Measurements from ENCODE around the gene TBC1D13.

The TBC1D13 gene

GRCh38 chr9:128786681-128787601 is at the start of gene TBC1D13:
TSS of gene TBC1D13 (plus strand) at chr9:128787253. CDS start at chr9:128787354, 101 bp downstream.
- Mint-ChIP-seq H3K27me3 (ENCODE audit: low read depth) (no peaks in the 10 kb centered on the region), H3K36me3 (ENCODE audit: low read depth) (no peaks in the 10 kb centered on the region), H3K4me3 (peak within 1 kb of the TSS; percentile 97), H3K4me1 (ENCODE audit: low read depth) (peaks cover 18% of the 10 kb centered on the region), H3K27ac (peak within 1 kb of the TSS; percentile 93), H3K9me3 (no peaks in the 10 kb centered on the region)

- no peaks in the 10 kb centered on the region for H3K9me3 Mint-ChIP-seq
- no peak overlapping the region for H3K4me3 Mint-ChIP-seq
- no peak overlapping the region for H3K27ac Mint-ChIP-seq
- no peaks in the 10 kb centered on the region for H3K27me3 Mint-ChIP-seq (ENCODE audit: low read depth)
- no peaks in the 10 kb centered on the region for H3K36me3 Mint-ChIP-seq (ENCODE audit: low read depth)
- no peaks in the 10 kb centered on the region for H3K4me1 Mint-ChIP-seq (ENCODE audit: low read depth)
These were observed 44.7 kb upstream of the TBC1D13 start for GRCh38 chr9:128742401-128742800.

GRCh38 chr9:128743421-128743820 is 43.6 kb upstream of the TBC1D13 start:
- Mint-ChIP-seq H3K4me1 (ENCODE audit: low read depth) (no peaks in the 10 kb centered on the region), H3K36me3 (ENCODE audit: low read depth) (no peaks in the 10 kb centered on the region), H3K27me3 (ENCODE audit: low read depth) (no peaks in the 10 kb centered on the region), H3K9me3 (no peaks in the 10 kb centered on the region), H3K27ac (no peak overlapping the region), H3K4me3 (no peak overlapping the region)

- no peaks in the 10 kb centered on the region for H3K9me3 Mint-ChIP-seq
- H3K27ac Mint-ChIP-seq: no peak overlapping the region
- peaks cover 2% of the 10 kb centered on the region for H3K36me3 Mint-ChIP-seq (ENCODE audit: low read depth)
- H3K4me3 Mint-ChIP-seq: no peak overlapping the region
- H3K4me1 Mint-ChIP-seq (ENCODE audit: low read depth): no peaks in the 10 kb centered on the region
- H3K27me3 Mint-ChIP-seq (ENCODE audit: low read depth): no peaks in the 10 kb centered on the region
These were observed 39.8 kb upstream of the TBC1D13 start for GRCh38 chr9:128747241-128747640.

DNA sequence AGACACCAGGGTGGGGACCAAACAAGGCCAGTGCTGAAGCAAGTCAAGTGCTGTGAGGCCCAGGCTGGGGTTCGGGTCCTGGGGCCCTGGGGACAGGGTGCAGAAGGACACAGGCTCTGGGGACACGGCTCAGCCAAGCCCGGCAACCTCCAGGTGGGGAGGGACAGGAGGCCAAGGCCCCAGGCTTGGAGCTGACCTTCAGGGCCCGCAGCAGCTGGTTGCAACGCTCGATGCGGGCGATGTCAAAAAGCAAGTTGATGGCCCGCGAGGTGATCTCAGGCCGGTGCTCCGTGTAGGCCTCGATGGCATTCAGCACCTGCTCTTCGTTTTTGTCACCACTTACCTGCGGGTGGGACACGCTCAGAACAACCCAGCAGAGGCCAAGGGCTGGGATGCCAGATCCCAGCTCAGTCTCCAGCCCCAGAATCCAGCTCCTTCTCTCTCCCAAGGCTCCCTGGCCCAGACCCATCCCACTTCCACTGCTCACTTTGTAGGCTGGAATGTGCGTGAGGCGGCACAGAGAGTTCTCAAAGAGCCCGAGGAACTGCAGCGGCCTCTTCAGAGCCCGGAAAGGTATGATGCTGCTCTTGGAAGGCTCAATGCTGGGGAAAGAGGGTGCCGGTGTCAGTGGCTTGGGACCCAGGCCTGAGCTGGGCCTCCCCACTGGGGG is 36.0 kb upstream of the TBC1D13 start:
- no peak overlapping the region for H3K27ac Mint-ChIP-seq

DNA sequence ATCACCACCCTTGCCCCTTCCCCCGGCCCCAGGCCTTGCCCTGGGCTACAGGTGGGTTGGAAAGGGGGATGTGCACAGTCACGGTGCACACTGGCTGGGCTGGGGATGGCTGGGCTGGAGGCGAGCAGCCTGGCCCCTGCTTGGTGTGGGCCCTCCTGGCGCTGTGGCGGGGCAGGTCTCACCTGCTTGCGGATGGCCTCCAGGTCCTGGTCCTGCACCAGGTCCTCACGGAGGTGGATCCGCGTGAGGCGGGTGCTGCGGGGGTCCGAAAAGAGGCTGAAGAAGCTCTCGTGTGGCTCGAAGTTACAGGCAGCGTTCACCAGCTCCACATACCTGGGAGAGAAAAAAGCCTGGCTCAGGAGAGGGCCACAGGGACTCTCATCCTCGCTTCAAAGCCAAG is 33.4 kb upstream of the TBC1D13 start:
- Mint-ChIP-seq H3K9me3 (no peaks in the 10 kb centered on the region), H3K27ac (no peak overlapping the region), H3K27me3 (ENCODE audit: low read depth) (no peaks in the 10 kb centered on the region), H3K4me3 (no peak overlapping the region), H3K4me1 (ENCODE audit: low read depth) (peaks cover 1% of the 10 kb centered on the region), H3K36me3 (ENCODE audit: low read depth) (peaks cover 4% of the 10 kb centered on the region)

More for the DNA sequence above, 36.0 kb upstream of the TBC1D13 start:
- H3K9me3 Mint-ChIP-seq: no peaks in the 10 kb centered on the region
- H3K36me3 Mint-ChIP-seq (ENCODE audit: low read depth): peaks cover 4% of the 10 kb centered on the region
- no peaks in the 10 kb centered on the region for H3K27me3 Mint-ChIP-seq (ENCODE audit: low read depth)
- H3K4me3 Mint-ChIP-seq: no peak overlapping the region
- H3K4me1 Mint-ChIP-seq (ENCODE audit: low read depth): no peaks in the 10 kb centered on the region

- no peaks in the 10 kb centered on the region for H3K9me3 Mint-ChIP-seq
- H3K36me3 Mint-ChIP-seq (ENCODE audit: low read depth): peaks cover under 1% of the 10 kb centered on the region
- no peak overlapping the region for H3K27ac Mint-ChIP-seq
- H3K27me3 Mint-ChIP-seq (ENCODE audit: low read depth): no peaks in the 10 kb centered on the region
- peaks cover 2% of the 10 kb centered on the region for H3K4me1 Mint-ChIP-seq (ENCODE audit: low read depth)
- no peak overlapping the region for H3K4me3 Mint-ChIP-seq
These were observed 29.5 kb upstream of the TBC1D13 start for GRCh38 chr9:128757602-128758001.

- Mint-ChIP-seq H3K27me3 (ENCODE audit: low read depth) (no peaks in the 10 kb centered on the region), H3K4me3 (no peak overlapping the region), H3K27ac (no peak overlapping the region), H3K4me1 (ENCODE audit: low read depth) (peaks cover 3% of the 10 kb centered on the region), H3K36me3 (ENCODE audit: low read depth) (peaks cover 2% of the 10 kb centered on the region), H3K9me3 (no peaks in the 10 kb centered on the region)
These were observed 24.2 kb upstream of the TBC1D13 start for GRCh38 chr9:128762671-128763449.

DNA sequence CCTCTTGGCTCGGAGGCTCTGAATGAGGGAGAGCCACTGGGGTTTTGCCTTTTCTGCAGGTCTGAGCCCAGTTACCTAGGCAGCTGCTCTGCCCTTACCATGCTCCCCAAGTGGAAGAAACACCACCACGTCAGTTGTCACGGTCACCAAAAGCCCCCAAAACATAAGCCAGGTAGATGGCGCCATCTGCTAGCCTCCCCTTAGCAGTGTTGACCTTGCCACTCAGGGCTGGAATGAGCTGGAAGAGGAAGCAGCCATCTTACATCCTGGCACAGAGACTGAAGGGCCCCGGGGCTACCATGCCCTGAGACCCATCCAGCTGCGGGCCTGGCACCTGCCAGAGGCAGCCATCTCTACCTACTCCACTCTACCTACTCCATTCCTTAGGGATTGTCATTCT is 22.7 kb upstream of the TBC1D13 start:
- Mint-ChIP-seq H3K36me3 (ENCODE audit: low read depth) (peaks cover 2% of the 10 kb centered on the region), H3K27ac (no peak overlapping the region), H3K4me3 (no peak overlapping the region), H3K9me3 (no peaks in the 10 kb centered on the region), H3K4me1 (ENCODE audit: low read depth) (peaks cover 1% of the 10 kb centered on the region), H3K27me3 (ENCODE audit: low read depth) (no peaks in the 10 kb centered on the region)

DNA sequence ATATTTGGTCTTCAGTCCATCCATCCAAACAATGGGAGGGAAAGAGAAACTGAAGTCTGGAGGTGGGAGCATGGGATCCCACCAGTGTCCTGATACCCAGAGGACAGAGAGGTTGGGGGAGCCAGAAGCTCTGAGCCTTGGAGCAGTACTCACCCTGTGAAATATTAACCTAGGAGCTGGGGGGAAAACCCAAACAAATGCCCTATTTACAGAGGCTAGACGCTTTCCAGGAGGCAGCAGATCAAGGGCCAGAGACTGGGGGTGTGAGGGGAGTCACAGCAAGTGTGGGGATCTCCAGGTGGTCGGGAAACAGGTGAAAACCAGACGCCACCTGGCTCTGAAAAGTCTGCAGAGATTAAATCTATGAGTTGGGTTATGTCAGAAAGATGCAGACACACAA is 21.6 kb upstream of the TBC1D13 start:
- Mint-ChIP-seq H3K4me1 (ENCODE audit: low read depth) (peaks cover 6% of the 10 kb centered on the region), H3K36me3 (ENCODE audit: low read depth) (peaks cover 2% of the 10 kb centered on the region), H3K9me3 (no peaks in the 10 kb centered on the region), H3K27ac (no peak overlapping the region), H3K27me3 (ENCODE audit: low read depth) (no peaks in the 10 kb centered on the region), H3K4me3 (no peak overlapping the region)

DNA sequence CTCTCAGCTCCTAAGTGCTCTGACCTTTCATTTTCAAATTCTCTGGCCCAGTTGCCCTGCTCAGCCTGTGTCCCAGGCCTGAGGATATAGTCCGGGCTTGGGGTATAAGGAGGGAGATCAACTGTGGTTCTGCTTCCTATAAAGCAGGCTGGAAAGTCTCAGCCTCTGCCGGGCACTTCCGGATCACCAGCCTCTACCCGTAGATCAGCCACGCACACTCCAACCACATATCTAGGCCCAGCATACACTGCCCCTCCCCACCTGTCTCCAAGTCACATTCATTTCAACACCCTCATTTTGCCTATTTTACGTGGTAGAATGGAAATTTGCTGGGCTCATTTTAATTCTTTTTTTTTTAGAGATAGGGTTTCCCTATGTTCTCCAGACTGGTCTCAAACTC is 18.4 kb upstream of the TBC1D13 start:
- Mint-ChIP-seq H3K4me1 (ENCODE audit: low read depth) (peaks cover 13% of the 10 kb centered on the region), H3K27ac (no peak overlapping the region)

DNA sequence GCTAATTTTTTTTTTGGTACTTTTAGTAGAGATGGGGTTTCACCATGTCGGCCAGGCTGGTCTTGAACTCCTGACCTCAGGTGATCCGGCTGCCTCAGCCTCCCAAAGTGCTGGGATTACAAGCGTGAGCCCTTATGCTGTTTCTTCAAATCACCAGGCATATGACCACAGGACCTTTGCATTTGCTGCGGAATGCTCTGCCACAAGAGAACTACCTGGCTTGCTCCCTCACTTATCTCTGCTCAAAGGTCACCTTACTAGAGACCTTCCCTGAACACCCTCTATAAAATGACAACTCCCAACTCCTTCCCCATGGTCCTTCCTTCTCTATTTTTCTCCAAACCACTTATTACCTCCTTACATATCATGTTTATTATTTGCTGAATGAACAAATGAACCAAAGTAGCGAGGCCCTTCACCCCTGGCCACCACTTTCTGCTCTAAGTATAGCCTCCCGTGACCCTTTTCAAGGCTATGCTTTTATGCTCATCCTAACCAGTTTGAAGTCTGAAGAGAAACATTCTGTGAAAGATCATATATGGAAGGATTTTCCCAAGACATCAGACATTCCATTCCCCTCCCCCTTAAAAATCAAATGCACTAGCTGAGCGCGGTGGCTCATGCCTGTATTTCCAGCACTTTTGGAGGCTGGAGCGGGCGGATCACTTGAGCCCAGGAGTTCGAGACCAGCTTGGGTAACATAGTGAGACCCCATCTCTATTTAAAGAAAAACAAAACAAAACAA is 16.6 kb upstream of the TBC1D13 start:
- H3K27me3 Mint-ChIP-seq (ENCODE audit: low read depth): no peaks in the 10 kb centered on the region
- H3K27ac Mint-ChIP-seq: peak overlapping the region; percentile 97
- peak overlapping the region; percentile 98 for H3K4me3 Mint-ChIP-seq
- peaks cover 13% of the 10 kb centered on the region for H3K4me1 Mint-ChIP-seq (ENCODE audit: low read depth)
- H3K36me3 Mint-ChIP-seq (ENCODE audit: low read depth): no peaks in the 10 kb centered on the region
- H3K9me3 Mint-ChIP-seq: peaks cover 5% of the 10 kb centered on the region

More for the DNA sequence above, 18.4 kb upstream of the TBC1D13 start:
- Mint-ChIP-seq H3K9me3 (no peaks in the 10 kb centered on the region), H3K4me3 (no peak overlapping the region), H3K27me3 (ENCODE audit: low read depth) (no peaks in the 10 kb centered on the region), H3K36me3 (ENCODE audit: low read depth) (no peaks in the 10 kb centered on the region)

DNA sequence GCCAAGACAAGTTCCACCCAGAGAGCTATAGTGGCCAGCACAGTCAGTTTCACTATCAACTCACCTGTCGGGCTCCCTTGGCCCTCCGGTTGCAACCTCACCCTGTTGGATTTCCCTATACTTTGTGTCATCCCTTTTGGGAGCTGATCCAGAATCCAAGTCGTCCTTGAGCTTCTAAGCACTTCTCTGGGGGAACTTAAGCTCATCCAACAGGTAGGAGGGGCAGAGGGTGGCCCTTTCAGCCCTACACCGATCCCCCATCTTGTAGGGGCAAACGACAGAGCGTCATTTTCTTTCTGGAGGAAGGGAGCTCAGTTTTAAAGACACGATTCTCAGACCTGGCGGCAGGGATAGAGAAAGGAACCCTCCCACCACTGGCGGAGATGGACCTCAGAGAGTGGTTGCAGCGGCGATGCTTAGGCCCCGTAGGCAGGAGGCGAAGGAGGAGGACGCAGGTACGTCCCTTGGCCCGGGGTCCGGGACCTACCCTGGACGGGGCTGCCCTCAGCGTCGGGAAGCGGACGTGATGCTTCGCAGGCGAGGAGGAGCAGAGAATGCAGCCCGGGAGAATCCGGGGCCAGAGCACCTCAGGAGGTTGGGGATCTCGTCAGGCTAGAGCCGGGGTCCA is 15.8 kb upstream of the TBC1D13 start:
- Mint-ChIP-seq H3K27ac (peak overlapping the region; percentile 97), H3K9me3 (peaks cover 5% of the 10 kb centered on the region), H3K4me1 (ENCODE audit: low read depth) (peaks cover 13% of the 10 kb centered on the region), H3K36me3 (ENCODE audit: low read depth) (no peaks in the 10 kb centered on the region), H3K27me3 (ENCODE audit: low read depth) (no peaks in the 10 kb centered on the region), H3K4me3 (peak overlapping the region; percentile 98)

Data from T-helper 1 cell treated with Interleukin-12 subunit alpha and Interleukin-12 subunit beta and Interleukin-4 antibody, amounts not matched to agents 30 μg/mL and 1 μg/mL, for 36 hours (primary cell).